Trophoblast cell (in vitro differentiated cells and primary cell): ENCODE results near the gene GSN.

Experiments
- DNase-seq, 2 donors: peaks; one replicate each; pipeline ENCODE4 v3.0.0-alpha.2; 2016
- H2AFZ ChIP-seq: 2 replicates; pipeline ENCODE4 v1.6.1; 2013; ENCODE audit warnings: low read length, moderate library complexity, mild to moderate bottlenecking; ENCODE audit not compliant: insufficient read depth, poor library complexity
- H2AK5ac ChIP-seq: 2 replicates; pipeline ENCODE4 v1.6.1; 2013; ENCODE audit warnings: mild to moderate bottlenecking, low read length
- H2BK120ac ChIP-seq: 2 replicates; pipeline ENCODE4 v1.6.1; 2013; ENCODE audit warnings: low read length, mild to moderate bottlenecking, moderate library complexity; ENCODE audit not compliant: insufficient read depth, poor library complexity
- H2BK12ac ChIP-seq: 2 replicates; pipeline ENCODE4 v1.6.1; 2013; ENCODE audit warnings: mild to moderate bottlenecking, low read length, moderate library complexity
- H2BK5ac ChIP-seq: 2 replicates; pipeline ENCODE4 v1.6.1; 2013; ENCODE audit warnings: low read length, low read depth, moderate library complexity, mild to moderate bottlenecking; ENCODE audit not compliant: poor library complexity
- H3K14ac ChIP-seq: 2 replicates; pipeline ENCODE4 v1.6.1; 2013; ENCODE audit warnings: mild to moderate bottlenecking, low read length
- H3K18ac ChIP-seq: 2 replicates; pipeline ENCODE4 v1.6.1; 2013; ENCODE audit warnings: mild to moderate bottlenecking, low read length
- H3K23ac ChIP-seq: 2 replicates; pipeline ENCODE4 v1.6.1; 2013; ENCODE audit warnings: low read length
- H3K27ac ChIP-seq: 2 replicates; pipeline ENCODE4 v1.5.1; 2013; ENCODE audit warnings: low read depth, mild to moderate bottlenecking, inconsistent platforms, low read length, moderate library complexity
- H3K27me3 ChIP-seq: 2 replicates; pipeline ENCODE4 v1.6.1; 2013; ENCODE audit warnings: inconsistent platforms, mild to moderate bottlenecking, low read length, moderate library complexity; ENCODE audit not compliant: insufficient read depth
- H3K36me3 ChIP-seq, 2 experiments: 1 replicate in 1 of 2; 2 replicates in 1 of 2; pipeline ENCODE4 v1.6.1; 2013; ENCODE audit warnings: low read length in 2 of 2, mild to moderate bottlenecking in 2 of 2, moderate library complexity in 1 of 2; ENCODE audit not compliant: insufficient read depth in 2 of 2, control insufficient read depth in 1 of 2
- H3K4ac ChIP-seq: 2 replicates; pipeline ENCODE4 v1.6.1; 2013; ENCODE audit warnings: low read depth, mild to moderate bottlenecking, low read length, moderate library complexity
- H3K4me1 ChIP-seq, 2 experiments: 1 replicate in 1 of 2; 2 replicates in 1 of 2; pipeline ENCODE4 v1.6.1; 2013; ENCODE audit warnings: low read length in 2 of 2, mild to moderate bottlenecking in 2 of 2, moderate library complexity in 1 of 2; ENCODE audit not compliant: insufficient read depth in 2 of 2, control insufficient read depth in 1 of 2
- H3K4me2 ChIP-seq: 2 replicates; pipeline ENCODE4 v1.6.1; 2013; ENCODE audit warnings: inconsistent platforms, mild to moderate bottlenecking, low read length, moderate library complexity
- H3K4me3 ChIP-seq: 2 replicates; pipeline ENCODE4 v1.5.1; 2013; ENCODE audit warnings: mild to moderate bottlenecking, low read depth, low read length, inconsistent platforms
- H3K79me1 ChIP-seq: one replicate; pipeline ENCODE4 v1.6.1; 2013; ENCODE audit warnings: low read length
- H3K79me2 ChIP-seq: 2 replicates; pipeline ENCODE4 v1.6.1; 2013; ENCODE audit warnings: low read length, mild to moderate bottlenecking; ENCODE audit not compliant: control insufficient read depth, insufficient read depth, poor library complexity
- H3K9ac ChIP-seq: 2 replicates; pipeline ENCODE4 v1.6.1; 2013; ENCODE audit warnings: mild to moderate bottlenecking, low read length
- H3K9me3 ChIP-seq: 2 replicates; pipeline ENCODE4 v1.6.1; 2013; ENCODE audit warnings: low read depth, mild to moderate bottlenecking, control low read depth, inconsistent platforms, low read length; ENCODE audit not compliant: insufficient read depth
- H4K12ac ChIP-seq: 2 replicates; pipeline ENCODE4 v1.6.1; 2013; ENCODE audit warnings: low read depth, mild to moderate bottlenecking, low read length, moderate library complexity
- H4K8ac ChIP-seq: 2 replicates; pipeline ENCODE4 v1.6.1; 2013; ENCODE audit warnings: low read depth, mild to moderate bottlenecking, low read length, moderate library complexity
- H4K91ac ChIP-seq: one replicate; pipeline ENCODE4 v1.6.1; 2013; ENCODE audit warnings: low read depth, mild to moderate bottlenecking, low read length, moderate library complexity
- WGBS: extraction: QIAGEN DNeasy Blood & Tissue Kit; methylation state at CpG from one replicate; pipeline ENCODE4 v1.1.7; 2013; ENCODE audit warnings: missing lambda C conversion rate; ENCODE audit not compliant: insufficient read length, insufficient coverage; ENCODE audit errors: extremely low coverage; 5-methylcytosine and 5-hydroxymethylcytosine counted together

Gene GSN

GRCh38 chr9:121296213-121297127 is 28.5 kb downstream of the GSN start:
- Histone ChIP-seq H3K4me1 (peaks cover 9 to 13% of the 10 kb centered on the region in 2 experiments), H3K79me1 (peaks cover 4% of the 10 kb centered on the region), H3K79me2 (no peaks in the 10 kb centered on the region), H3K36me3 (peaks cover 8 to 12% of the 10 kb centered on the region in 2 experiments), H3K27me3 (no peaks in the 10 kb centered on the region), H2BK120ac (no peak overlapping the region), H4K12ac (no peak overlapping the region), H3K4ac (no peak overlapping the region), H2BK5ac (no peak overlapping the region), H4K8ac (no peak overlapping the region), H4K91ac (no peak overlapping the region), H3K9me3 (no peaks in the 10 kb centered on the region), H3K4me2 (no peak overlapping the region), H3K23ac (no peak overlapping the region), H3K27ac (no peak overlapping the region), H3K14ac (no peak overlapping the region), H3K4me3 (no peak overlapping the region), H3K9ac (no peak overlapping the region), H2AFZ (no peak overlapping the region), H2BK12ac (no peak overlapping the region), H3K18ac (no peak overlapping the region), H2AK5ac (no peak overlapping the region)
- DNase-seq: no peak
- no CpG with 5 or more reads among the region's 7 CpGs for WGBS

DNA sequence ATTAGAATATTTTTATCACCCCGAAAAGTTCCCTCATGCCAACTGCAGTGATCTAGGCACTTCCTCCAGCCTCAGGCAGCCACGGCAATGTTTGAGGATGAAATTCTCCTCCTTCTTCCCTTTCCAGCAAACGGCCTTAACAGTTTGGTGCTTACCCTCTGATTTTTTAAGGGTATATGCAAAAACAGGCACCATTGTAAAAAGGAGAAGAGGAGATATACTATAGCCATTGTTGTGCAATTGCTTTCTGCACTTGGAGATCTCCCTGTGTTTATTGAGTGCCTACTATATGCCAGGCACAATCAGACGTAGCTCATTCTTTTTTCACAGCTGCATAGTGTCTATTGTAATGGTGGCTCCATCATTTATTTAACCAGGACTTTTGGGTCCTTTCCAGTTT is 29.4 kb downstream of the GSN start:
- no peak for DNase-seq
- Histone ChIP-seq H3K9ac (no peak overlapping the region), H3K4me2 (no peak overlapping the region), H2AK5ac (no peak overlapping the region), H3K27ac (no peak overlapping the region), H2AFZ (no peak overlapping the region), H3K27me3 (no peaks in the 10 kb centered on the region), H3K79me2 (no peaks in the 10 kb centered on the region), H3K4ac (no peak overlapping the region), H4K91ac (no peak overlapping the region), H3K4me1 (peaks cover 9 to 13% of the 10 kb centered on the region in 2 experiments), H3K4me3 (no peak overlapping the region), H3K9me3 (no peaks in the 10 kb centered on the region), H2BK5ac (no peak overlapping the region), H2BK12ac (no peak overlapping the region), H4K8ac (no peak overlapping the region), H2BK120ac (no peak overlapping the region), H3K36me3 (peaks cover 15 to 18% of the 10 kb centered on the region in 2 experiments), H3K23ac (no peak overlapping the region), H3K18ac (no peak overlapping the region), H3K79me1 (peaks cover 4% of the 10 kb centered on the region), H3K14ac (no peak overlapping the region), H4K12ac (no peak overlapping the region)
- WGBS: no CpG with 5 or more reads among the region's 4 CpGs

DNA sequence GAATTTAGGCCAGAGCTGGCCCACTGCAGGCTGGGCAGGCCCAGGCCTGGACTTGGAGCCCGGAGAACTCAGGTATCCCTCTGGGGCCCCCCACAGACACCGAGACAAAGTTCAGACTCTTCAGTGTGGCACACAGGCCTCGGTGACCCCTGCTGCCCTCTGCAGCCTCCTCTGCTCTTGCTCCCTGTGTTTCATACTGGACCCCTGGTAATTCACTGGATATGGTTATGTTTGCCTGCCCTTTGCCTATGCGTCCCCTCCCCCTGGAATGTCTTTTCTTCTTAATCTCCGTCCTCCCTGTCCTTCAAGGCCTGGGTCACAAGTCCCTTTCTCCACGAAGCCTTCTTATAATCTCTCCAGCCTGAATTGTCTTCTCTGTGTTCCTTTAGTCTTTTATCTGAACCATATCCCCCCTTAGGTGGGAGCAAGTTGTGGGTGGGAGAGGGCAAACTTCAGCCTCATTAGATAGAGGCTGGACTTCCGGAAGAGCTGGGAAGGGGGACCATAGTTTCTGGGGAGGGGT is 30.1 kb downstream of the GSN start:
- no peaks in the 10 kb centered on the region for H3K79me2 ChIP-seq
- WGBS: no CpG with 5 or more reads among the region's 7 CpGs
- no peak overlapping the region for H3K4me2 ChIP-seq
- no peak overlapping the region for H4K8ac ChIP-seq
- no peak overlapping the region for H3K27ac ChIP-seq
- DNase-seq: no peak
- no peak overlapping the region for H3K23ac ChIP-seq
- H2BK12ac ChIP-seq: no peak overlapping the region
- H3K27me3 ChIP-seq: no peaks in the 10 kb centered on the region
- H3K36me3 ChIP-seq: peaks cover 20 to 25% of the 10 kb centered on the region in 2 experiments
- H2BK5ac ChIP-seq: no peak overlapping the region
- H3K79me1 ChIP-seq: peaks cover 4% of the 10 kb centered on the region
- H4K12ac ChIP-seq: no peak overlapping the region
- H3K9me3 ChIP-seq: no peaks in the 10 kb centered on the region
- peaks cover 9 to 13% of the 10 kb centered on the region in 2 experiments for H3K4me1 ChIP-seq
- no peak overlapping the region for H2AK5ac ChIP-seq
- no peak overlapping the region for H4K91ac ChIP-seq
- H3K18ac ChIP-seq: no peak overlapping the region
- H3K4me3 ChIP-seq: no peak overlapping the region
- H3K14ac ChIP-seq: no peak overlapping the region
- no peak overlapping the region for H3K9ac ChIP-seq
- no peak overlapping the region for H3K4ac ChIP-seq
- no peak overlapping the region for H2AFZ ChIP-seq
- no peak overlapping the region for H2BK120ac ChIP-seq

DNA sequence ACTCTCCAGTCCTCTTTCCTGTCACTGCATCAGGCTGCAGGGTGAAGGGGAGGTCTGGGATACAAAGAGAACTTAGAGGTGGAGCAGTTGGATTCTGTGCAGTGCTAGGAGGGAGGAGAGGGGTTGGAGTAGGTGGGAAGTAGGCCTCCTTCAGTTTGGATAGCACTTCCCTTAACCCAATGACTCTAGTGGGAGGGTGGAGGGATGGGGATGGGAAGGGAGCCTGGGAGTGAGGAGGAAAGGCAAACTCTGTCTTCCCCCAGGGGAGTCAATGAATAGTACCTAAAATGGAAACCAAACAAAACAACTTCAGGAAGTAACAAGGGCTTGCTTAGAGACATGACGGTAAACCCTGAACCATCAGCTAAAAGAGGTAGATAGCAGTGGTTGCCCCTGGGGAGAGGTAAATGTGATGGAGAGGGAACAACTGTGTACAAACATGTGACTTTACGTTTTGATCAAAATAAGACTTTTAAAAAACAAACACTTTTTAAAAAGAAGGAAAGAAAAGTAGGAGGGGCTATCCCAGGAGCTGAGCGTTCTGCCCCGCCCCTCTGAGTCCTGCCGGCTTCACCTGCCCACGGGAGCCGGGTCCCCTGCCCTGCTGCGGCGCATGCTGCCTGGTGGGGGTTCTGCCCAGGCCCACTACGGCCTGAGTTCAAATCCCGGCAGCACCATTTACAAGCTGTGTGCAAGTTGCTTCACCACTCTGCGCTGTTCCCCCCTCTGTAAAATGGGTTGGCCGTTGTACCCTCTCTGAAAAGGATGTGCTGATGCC is 30.9 kb downstream of the GSN start:
- Histone ChIP-seq H3K27me3 (no peaks in the 10 kb centered on the region), H3K4ac (no peak overlapping the region), H3K9ac (no peak overlapping the region), H3K4me1 (peaks cover 9 to 13% of the 10 kb centered on the region in 2 experiments), H4K8ac (peak overlapping the region; percentile 58), H3K14ac (no peak overlapping the region), H3K79me1 (peaks cover 4% of the 10 kb centered on the region), H4K12ac (peak overlapping the region; percentile 22), H3K4me2 (peak overlapping the region; percentile 91), H2AK5ac (no peak overlapping the region), H2BK12ac (peak overlapping the region; percentile 8), H3K23ac (no peak overlapping the region), H2AFZ (peak overlapping the region; percentile 13), H3K18ac (no peak overlapping the region), H3K36me3 (peaks cover 25 to 30% of the 10 kb centered on the region in 2 experiments), H2BK5ac (no peak overlapping the region), H2BK120ac (no peak overlapping the region), H3K4me3 (peak overlapping the region; percentile 67), H3K79me2 (no peaks in the 10 kb centered on the region), H4K91ac (peak overlapping the region; percentile 20), H3K27ac (no peak overlapping the region), H3K9me3 (no peaks in the 10 kb centered on the region)
- DNase-seq: peak in 1 of 2 donors; percentile 16
- no CpG with 5 or more reads among the region's 13 CpGs for WGBS
